GM23338 (cell line): ENCODE results near the gene ANXA6. TPM values are rescaled to one million over a fixed set of nuclear protein-coding genes. Genes with fewer than 3 reads are reported as not detected.

ENCODE experiments used
- ATAC-seq: fragments of 200-7000 bp; cut with Tn5 transposase; 3 replicates; pipeline ENCODE4 v1.9.1; 2020
- DNase-seq: peaks from one replicate; pipeline ENCODE4 v3.0.0-alpha.2; 2015; ENCODE audit warnings: low spot score
- H2AFZ ChIP-seq: fragments of 200-600 bp; sonication (generic); 2 replicates; pipeline ENCODE4 v1.8.0; 2016; ENCODE audit warnings: antibody characterized with exemption, mild to moderate bottlenecking, moderate library complexity
- H3F3A ChIP-seq: fragments of 200-600 bp; sonication (generic); replicated peaks from 2 replicates; pipeline ENCODE4 v1.8.0; 2017; ENCODE audit warnings: antibody characterized with exemption, mixed run types, low read depth
- H3K27ac ChIP-seq: fragments of 200-600 bp; sonication (generic); 2 replicates; pipeline ENCODE4 v1.6.1; 2016; ENCODE audit warnings: low read depth
- H3K27me3 ChIP-seq: fragments of 200-600 bp; sonication (generic); 2 replicates; pipeline ENCODE4 v1.8.0; 2016; ENCODE audit warnings: mild to moderate bottlenecking, mixed run types, moderate library complexity; ENCODE audit not compliant: insufficient read depth
- H3K36me3 ChIP-seq: fragments of 200-600 bp; sonication (generic); 2 replicates; pipeline ENCODE4 v1.8.0; 2016; ENCODE audit warnings: mild to moderate bottlenecking; ENCODE audit not compliant: insufficient read depth
- H3K4me1 ChIP-seq: fragments of 200-600 bp; sonication (generic); 2 replicates; pipeline ENCODE4 v1.8.0; 2016; ENCODE audit warnings: mild to moderate bottlenecking, moderate library complexity; ENCODE audit not compliant: insufficient read depth
- H3K4me2 ChIP-seq: fragments of 200-600 bp; sonication (generic); 2 replicates; pipeline ENCODE4 v1.7.1; 2017; ENCODE audit warnings: mixed run types
- H3K4me3 ChIP-seq: fragments of 200-600 bp; sonication (generic); 2 replicates; pipeline ENCODE4 v1.6.1; 2016; ENCODE audit warnings: mixed run types
- H3K79me2 ChIP-seq: fragments of 200-600 bp; sonication (generic); replicated peaks from 2 replicates; pipeline ENCODE4 v1.8.0; 2017; ENCODE audit warnings: mild to moderate bottlenecking; ENCODE audit not compliant: insufficient read depth
- H3K9me2 ChIP-seq: fragments of 200-600 bp; sonication (generic); 2 replicates; pipeline ENCODE4 v1.8.0; 2017; ENCODE audit not compliant: insufficient read depth
- H4K20me1 ChIP-seq: fragments of 200-600 bp; sonication (generic); replicated peaks from 2 replicates; pipeline ENCODE4 v1.8.0; 2017; ENCODE audit warnings: mild to moderate bottlenecking; ENCODE audit not compliant: insufficient read depth
- H3K27ac Mint-ChIP-seq: 2 replicates; pipeline ENCODE4 v1.8.0; 2020; ENCODE audit warnings: inconsistent platforms, mild to moderate bottlenecking, moderate library complexity, mixed read lengths
- H3K27me3 Mint-ChIP-seq: 3 replicates; pipeline ENCODE4 v1.8.0; 2022; ENCODE audit warnings: low read depth, mild to moderate bottlenecking, moderate library complexity, mixed read lengths, inconsistent platforms; ENCODE audit not compliant: insufficient read depth, poor library complexity
- H3K36me3 Mint-ChIP-seq: 3 replicates; pipeline ENCODE4 v1.8.0; 2021; ENCODE audit warnings: low read depth, mild to moderate bottlenecking, inconsistent platforms, moderate library complexity, mixed read lengths
- H3K4me1 Mint-ChIP-seq: 3 replicates; pipeline ENCODE4 v1.8.0; 2020; ENCODE audit warnings: mild to moderate bottlenecking, inconsistent platforms, mixed read lengths
- H3K4me3 Mint-ChIP-seq: 3 replicates; pipeline ENCODE4 v1.8.0; 2021; ENCODE audit warnings: moderate library complexity, mild to moderate bottlenecking, inconsistent platforms, mixed read lengths
- H3K9me3 Mint-ChIP-seq: 3 replicates; pipeline ENCODE4 v1.8.0; 2020; ENCODE audit warnings: moderate library complexity, mild to moderate bottlenecking, inconsistent platforms, mixed read lengths
- CREB1 ChIP-seq: fragments of 250-450 bp; sonication (Bioruptor Pico); IDR thresholded peaks from 2 replicates; pipeline ENCODE4 v1.5.0; 2020; ENCODE audit warnings: low read depth, mild to moderate bottlenecking, moderate library complexity
- ETS1 ChIP-seq: IDR thresholded peaks from 2 replicates; pipeline ENCODE4 v1.6.1; 2016; ENCODE audit warnings: antibody characterized with exemption
- EZH2 ChIP-seq: fragments of 200-600 bp; sonication (generic); IDR thresholded peaks from one replicate; pipeline ENCODE4 v1.8.0; 2017; ENCODE audit warnings: antibody characterized with exemption, mild to moderate bottlenecking, low read depth; ENCODE audit not compliant: unreplicated experiment
- EZH2phosphoT487 ChIP-seq: fragments of 200-600 bp; sonication (generic); IDR thresholded peaks from one replicate; pipeline ENCODE4 v1.8.1; 2018; ENCODE audit warnings: antibody characterized with exemption; ENCODE audit not compliant: unreplicated experiment
- JUNB ChIP-seq: IDR thresholded peaks from one replicate; pipeline ENCODE4 v1.6.1; 2016; ENCODE audit warnings: antibody characterized with exemption; ENCODE audit not compliant: unreplicated experiment
- NANOG ChIP-seq: IDR thresholded peaks from 2 replicates; pipeline ENCODE4 v1.6.1; 2016; ENCODE audit warnings: antibody characterized with exemption, borderline replicate concordance
- REST ChIP-seq: IDR thresholded peaks from one replicate; pipeline ENCODE4 v1.6.1; 2018; ENCODE audit warnings: antibody characterized with exemption; ENCODE audit not compliant: unreplicated experiment
- STAT1 ChIP-seq: IDR thresholded peaks from one replicate; pipeline ENCODE4 v1.6.1; 2016; ENCODE audit warnings: antibody characterized with exemption; ENCODE audit not compliant: unreplicated experiment
- ZNF114 ChIP-seq: fragments of 250-450 bp; sonication (Bioruptor Pico); IDR thresholded peaks from 2 replicates; pipeline ENCODE4 v1.5.0; 2020; ENCODE audit warnings: mild to moderate bottlenecking, moderate library complexity
- ZNF331 ChIP-seq: fragments of 250-450 bp; sonication (Bioruptor Pico); IDR thresholded peaks from 2 replicates; pipeline ENCODE4 v1.5.0; 2020; ENCODE audit warnings: low read depth, mild to moderate bottlenecking, moderate library complexity
- polyA plus RNA-seq: library from polyadenylated mRNA; unstranded; fragments of >200 nt; fragmentation: Nextera tagmentation; extraction: Ambion mirVana; gene quantifications from 2 replicates; pipeline ENCODE4 v1.2.1, GENCODE V29; 2016
- total RNA-seq: library from RNA; depleted of rRNA; stranded (reverse); fragments of >200 nt; shearing (Covaris generic); gene quantifications from 2 replicates; pipeline ENCODE4 v1.2.3, GENCODE V29; 2014

Gene ANXA6
- total and polyA plus RNA-seq, 2 experiments from 2014 or later = 26.5 to 110 TPM

- Mint-ChIP-seq H3K9me3 (no peaks in the 10 kb centered on the region), H3K27me3 (peaks cover 8% of the 10 kb centered on the region), H3K4me3 (no peak overlapping the region), H3K4me1 (no peaks in the 10 kb centered on the region), H3K27ac (no peak overlapping the region), H3K36me3 (peaks cover 11% of the 10 kb centered on the region)
- H3K36me3 ChIP-seq = no peaks in the 10 kb centered on the region
- no peaks in the 10 kb centered on the region for H3K79me2 ChIP-seq
- H3K4me3 ChIP-seq = no peak overlapping the region
- no peak overlapping the region for H3K4me2 ChIP-seq
- H4K20me1 ChIP-seq = no peaks in the 10 kb centered on the region
- ATAC-seq (no peak), DNase-seq (no peak)
- H3F3A ChIP-seq = no peaks in the 10 kb centered on the region
- no peak overlapping the region for H2AFZ ChIP-seq
- H3K27ac ChIP-seq = 0 out of 2 replicates have a peak overlapping the region, but pooled peaks have one; percentile 39
- no peaks in the 10 kb centered on the region for H3K4me1 ChIP-seq
- no peaks in the 10 kb centered on the region for H3K9me2 ChIP-seq
- H3K27me3 ChIP-seq = no peaks in the 10 kb centered on the region
- TF ChIP-seq CREB1 (CRISPR knock-in tag) (no peak), ETS1 (no peak)
These were observed 46.6 kb downstream of the ANXA6 start for GRCh38 chr5:151110992-151111391.

GRCh38 chr5:151110122-151110681, 47.4 kb downstream of the ANXA6 start:
- Histone ChIP-seq H3K4me1 (no peaks in the 10 kb centered on the region), H3K79me2 (no peaks in the 10 kb centered on the region), H3K27me3 (no peaks in the 10 kb centered on the region), H2AFZ (no peak overlapping the region), H3K27ac (no peak overlapping the region), H3K4me3 (no peak overlapping the region), H3K4me2 (no peak overlapping the region), H3K9me2 (no peaks in the 10 kb centered on the region), H3F3A (no peaks in the 10 kb centered on the region), H4K20me1 (no peaks in the 10 kb centered on the region), H3K36me3 (no peaks in the 10 kb centered on the region)
- Mint-ChIP-seq H3K27ac (no peak overlapping the region), H3K36me3 (peaks cover 11% of the 10 kb centered on the region), H3K4me1 (no peaks in the 10 kb centered on the region), H3K4me3 (no peak overlapping the region), H3K27me3 (peaks cover 6% of the 10 kb centered on the region), H3K9me3 (no peaks in the 10 kb centered on the region)
- no peak for DNase-seq
- no peak for ATAC-seq
- TF ChIP-seq CREB1 (CRISPR knock-in tag) (no peak), ZNF331 (CRISPR knock-in tag) (no peak), ETS1 (no peak), NANOG (no peak), ZNF114 (no peak), STAT1 (no peak), JUNB (no peak), REST (no peak), EZH2 (no peak), EZH2phosphoT487 (no peak)
